Activated CD4-positive, alpha-beta T cell treated with anti-CD3 and anti-CD28 coated beads for 24 hours (primary cell): Measurements from ENCODE around the gene UBE2N.

Source experiments
- DNase-seq, 2 donors: peaks; one replicate each; pipeline ENCODE4 v3.0.0-alpha.2; 2020; ENCODE audit warnings: low read depth in 2 of 2

The UBE2N gene

DNA sequence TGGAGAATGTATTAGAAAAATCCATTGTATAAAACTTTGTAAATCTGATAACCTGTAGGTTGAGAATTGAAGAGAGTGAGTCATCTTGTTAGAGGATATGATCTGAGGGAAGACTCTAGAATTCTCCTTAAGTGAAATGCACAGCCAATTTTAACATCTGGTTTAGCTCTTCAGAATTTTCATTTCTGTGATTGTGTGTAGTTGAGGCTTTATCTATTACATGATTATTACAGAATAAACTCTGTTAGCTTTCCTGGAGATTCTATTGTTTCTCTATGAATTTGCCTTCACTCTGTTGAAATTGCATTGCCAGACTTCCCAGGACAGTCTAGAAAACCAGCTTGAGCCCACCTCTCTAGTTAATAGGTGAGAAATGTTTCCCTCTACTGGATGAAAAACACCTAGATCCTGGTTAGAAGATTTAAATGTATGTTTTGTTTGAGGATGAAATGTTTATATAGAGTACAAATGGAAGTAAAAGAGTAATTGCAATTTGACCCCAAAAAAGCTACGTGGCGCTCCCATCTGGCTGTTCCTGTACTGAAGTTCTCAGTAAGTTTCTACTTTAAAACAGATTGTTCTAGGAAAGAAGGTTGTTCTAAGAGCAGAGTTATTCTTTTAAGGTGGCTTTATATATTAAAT is 61.1 kb downstream of the UBE2N start:
- DNase-seq = no peak

GRCh38 chr12:93379981-93380361 is 61.8 kb downstream of the UBE2N start:
- no peak for DNase-seq

- no peak for DNase-seq
Measured at GRCh38 chr12:93379326-93379980, 62.3 kb downstream of the UBE2N start.

GRCh38 chr12:93378998-93379325 is 62.8 kb downstream of the UBE2N start:
- DNase-seq = no peak

DNA sequence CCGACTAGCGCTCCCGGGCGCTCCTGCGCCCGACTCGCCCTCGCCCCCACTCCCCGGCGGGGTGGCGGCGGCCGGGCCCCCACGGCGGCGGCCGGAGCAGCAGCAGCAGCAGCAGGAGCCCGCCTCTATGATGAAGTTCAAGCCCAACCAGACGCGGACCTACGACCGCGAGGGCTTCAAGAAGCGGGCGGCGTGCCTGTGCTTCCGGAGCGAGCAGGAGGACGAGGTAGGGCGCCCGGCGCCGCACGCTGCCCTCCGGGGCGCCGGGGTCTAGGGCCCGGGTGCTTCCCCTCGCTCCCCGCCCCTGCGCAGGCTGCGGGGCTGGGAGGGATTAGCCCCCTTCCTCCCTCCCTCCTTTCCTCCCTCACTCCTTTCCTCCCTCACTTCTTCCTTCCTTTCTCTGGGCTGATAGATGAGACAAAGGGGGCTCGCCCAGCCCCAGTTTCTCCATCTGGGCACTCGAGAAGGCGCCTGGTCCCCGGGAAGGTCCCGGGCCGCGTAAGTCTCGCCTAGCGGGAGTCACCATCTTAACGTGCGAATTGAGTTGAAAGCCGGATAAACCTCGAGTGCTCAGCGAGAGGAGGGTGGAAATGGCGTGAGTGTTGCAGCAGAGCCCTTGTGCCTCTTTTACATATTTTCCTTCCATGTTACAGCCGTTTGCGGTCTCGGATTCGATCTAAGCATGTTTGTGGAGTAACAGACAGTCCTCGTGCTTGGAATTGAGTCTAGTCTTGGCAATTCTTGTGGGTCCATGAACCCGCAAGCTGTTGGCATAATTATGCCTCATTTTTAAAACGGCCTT is 63.4 kb downstream of the UBE2N start:
- DNase-seq = peak; percentile 23 to 25

- DNase-seq = peak; percentile 95 to 97
Measured at GRCh38 chr12:93377252-93378195, 64.2 kb downstream of the UBE2N start, which contains the start of gene NUDT4. NUDT4 (plus strand) TSS chr12:93377925; CDS start chr12:93378323, 398 bp downstream.

- no peak for DNase-seq
Measured at GRCh38 chr12:93376436-93377251, 65.1 kb downstream of the UBE2N start.

- no peak for DNase-seq
Measured at GRCh38 chr12:93375906-93376305, 65.8 kb downstream of the UBE2N start.

DNA sequence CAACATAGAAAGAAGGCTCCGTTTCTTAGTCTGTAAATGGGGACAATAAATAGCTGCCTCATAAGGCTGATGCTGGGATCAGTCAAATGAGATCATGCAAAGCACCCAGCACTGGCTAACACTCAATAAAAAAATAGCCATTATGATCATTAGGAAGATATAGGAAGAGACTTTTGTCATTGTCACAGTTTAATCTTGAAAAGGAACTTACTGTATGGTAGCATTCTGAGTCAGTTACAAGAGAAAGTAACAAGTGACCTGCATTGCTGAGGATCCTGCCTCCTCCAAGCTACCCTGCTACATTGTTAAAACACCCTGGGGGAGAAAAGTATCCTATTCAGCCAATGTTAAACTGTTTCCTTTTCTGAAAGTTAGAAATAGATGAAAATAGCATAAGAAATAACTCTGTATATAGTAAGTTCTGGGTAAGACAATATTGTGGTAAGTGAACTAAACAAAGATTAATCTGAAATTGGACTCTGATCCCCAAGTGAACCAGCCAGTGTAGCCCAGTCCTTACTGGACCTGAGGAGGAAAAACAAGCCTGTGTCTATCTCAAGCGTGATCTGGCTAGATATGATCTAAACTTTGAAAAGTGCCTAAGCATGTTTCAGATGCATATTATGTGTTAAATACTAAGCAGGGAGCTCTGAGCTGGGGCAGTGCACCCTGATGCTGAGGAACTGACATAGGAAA is 67.6 kb downstream of the UBE2N start:
- no peak for DNase-seq

- DNase-seq = no peak
Measured at GRCh38 chr12:93370947-93371346, 70.8 kb downstream of the UBE2N start.

DNA sequence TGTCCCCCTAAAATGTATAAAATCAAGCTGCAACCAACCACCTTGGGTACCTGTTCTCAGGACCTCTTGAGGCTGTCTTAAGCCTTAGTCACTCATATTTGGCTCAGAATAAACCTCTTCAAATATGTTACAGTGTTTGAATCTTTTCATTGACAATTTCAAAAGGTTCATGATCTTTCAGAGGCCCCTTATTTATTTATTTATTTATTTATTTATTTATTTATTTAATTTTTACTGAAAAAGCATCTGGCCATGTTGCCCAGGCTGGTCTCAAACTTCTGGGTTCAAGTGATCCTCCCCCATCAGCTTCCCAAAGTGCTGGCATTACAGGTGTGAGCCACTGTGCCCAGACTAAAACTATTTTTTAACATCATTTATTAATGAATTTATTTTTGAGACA is 72.2 kb downstream of the UBE2N start:
- no peak for DNase-seq

DNA sequence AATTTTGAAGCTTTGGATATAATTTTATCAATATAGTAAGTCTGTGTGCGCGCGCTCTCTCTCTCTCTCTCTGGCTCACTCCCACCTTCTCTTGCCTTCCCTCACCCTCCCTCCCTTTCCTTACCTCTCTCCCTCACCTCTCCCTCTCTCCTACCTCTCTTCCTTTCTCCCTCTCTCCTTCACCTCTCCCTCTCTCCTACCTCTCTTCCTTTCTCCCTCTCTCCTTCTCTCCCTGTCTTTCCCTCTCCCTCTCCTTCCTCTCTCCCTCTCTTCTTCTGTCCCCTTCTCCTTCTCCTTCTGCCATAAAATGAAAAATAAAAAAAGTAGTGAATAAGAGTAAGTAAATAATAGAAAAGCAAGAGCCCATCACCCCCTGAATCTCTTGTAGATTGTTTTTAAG is 73.0 kb downstream of the UBE2N start:
- DNase-seq = no peak

GRCh38 chr12:93366422-93366821 is 75.3 kb downstream of the UBE2N start:
- no peak for DNase-seq

- DNase-seq = no peak
Measured at GRCh38 chr12:93365616-93366405, 75.9 kb downstream of the UBE2N start.

DNA sequence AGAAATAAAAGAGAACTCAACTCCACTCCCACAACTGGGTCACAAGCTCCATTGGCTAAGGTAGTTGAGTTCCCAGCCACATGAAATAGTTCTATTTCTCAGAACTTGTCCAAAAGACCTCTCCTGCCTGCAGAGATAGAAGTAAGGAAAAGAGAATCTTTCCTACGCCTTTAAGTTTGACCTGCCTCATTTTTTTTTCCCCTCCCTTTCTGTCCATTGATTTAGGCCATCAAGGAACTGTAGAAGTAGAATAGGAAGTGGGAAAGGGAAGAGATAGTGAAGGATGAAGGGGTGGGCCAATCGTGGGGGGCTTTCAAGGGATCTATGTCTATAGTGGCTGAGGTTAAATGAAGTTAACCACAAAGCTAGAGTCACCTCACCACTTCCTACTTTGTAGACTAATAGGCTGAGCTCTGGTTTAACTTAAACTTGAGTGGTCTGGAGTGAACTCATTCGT is 77.9 kb downstream of the UBE2N start:
- DNase-seq = no peak

DNA sequence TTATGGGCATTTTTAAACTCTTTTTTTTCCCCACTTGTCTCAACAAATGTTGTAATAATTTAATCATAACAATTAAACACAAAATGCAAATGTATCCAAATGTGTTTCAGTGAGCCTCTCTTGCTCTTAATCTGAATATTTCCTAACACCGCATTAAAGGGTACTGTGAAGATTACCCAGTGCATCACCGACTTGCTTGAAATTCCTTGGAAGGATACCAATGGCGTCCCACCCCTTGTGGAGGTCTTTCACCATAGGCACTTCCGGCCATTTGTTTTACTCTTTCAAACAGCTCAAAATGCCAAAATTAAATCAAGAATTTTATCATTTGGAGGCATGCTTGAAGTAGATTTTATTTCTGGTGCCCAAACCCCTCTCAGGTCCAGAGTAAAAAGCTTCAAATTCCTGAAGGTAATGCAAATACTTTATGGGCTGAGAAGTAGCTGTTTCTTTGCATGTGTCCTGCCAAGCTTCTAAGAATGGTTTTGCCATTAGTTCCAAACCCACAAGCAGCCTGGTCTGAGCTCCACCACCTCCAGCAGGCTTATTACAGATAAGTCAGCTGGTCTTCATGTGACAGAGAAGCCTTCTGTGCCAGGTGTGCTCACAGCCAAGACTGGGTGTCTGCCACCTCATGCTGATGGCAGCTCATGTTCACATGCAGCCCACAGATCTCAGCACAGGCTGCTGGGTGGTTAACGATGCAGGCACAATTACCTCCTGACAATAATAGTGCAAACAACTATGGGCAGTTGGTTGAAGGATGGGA is 80.4 kb downstream of the UBE2N start:
- DNase-seq = no peak

DNA sequence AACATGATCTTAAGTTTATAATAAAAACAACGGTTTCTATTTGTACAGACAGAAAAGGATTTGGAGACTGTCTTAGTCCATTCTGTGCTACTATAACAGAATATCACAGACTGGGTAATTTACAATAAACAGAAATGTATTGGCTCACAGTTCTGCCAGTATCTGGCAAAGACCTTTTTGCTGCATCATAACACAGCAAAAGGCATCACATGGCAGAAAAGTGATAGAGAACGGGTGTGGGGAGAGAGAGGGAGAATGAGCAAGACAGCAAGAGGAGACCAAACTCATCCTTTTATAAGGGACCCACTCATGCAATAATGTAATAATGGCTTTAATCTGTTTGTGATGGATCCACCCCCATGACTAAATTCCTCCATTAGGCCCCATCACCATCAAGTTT is 81.1 kb downstream of the UBE2N start:
- DNase-seq = no peak

- no peak for DNase-seq
Measured at GRCh38 chr12:93358821-93359220, 82.9 kb downstream of the UBE2N start.

DNA sequence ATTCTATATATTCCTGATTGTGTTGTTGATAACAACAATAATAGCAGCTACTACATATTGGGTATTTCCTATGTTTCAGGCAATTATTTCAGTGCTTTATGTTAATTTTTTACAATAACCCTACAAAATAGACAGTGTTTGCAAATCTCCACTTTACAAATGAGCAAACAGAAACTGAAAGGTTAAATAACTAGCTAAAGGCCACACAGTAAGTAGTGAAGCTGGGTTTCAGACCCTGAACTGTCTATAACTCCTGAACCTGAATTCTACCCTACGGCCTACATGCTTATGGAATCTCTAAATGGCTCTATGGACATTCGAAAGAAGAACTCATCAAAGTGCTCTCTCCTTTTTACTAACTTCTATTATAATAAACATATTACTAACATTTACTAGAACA is 83.7 kb downstream of the UBE2N start:
- no peak for DNase-seq
